ENCODE data around the gene RAB11FIP4. TPM values are rescaled to one million over a fixed set of nuclear protein-coding genes. Genes with fewer than 3 reads are reported as not detected.

Gene RAB11FIP4
- total and polyA plus RNA-seq, 2 of the 13 experiments (the other 11 are each of a cell fraction or from before 2014, with no cell fraction given), result 28.0 to 89.3 TPM

DNA sequence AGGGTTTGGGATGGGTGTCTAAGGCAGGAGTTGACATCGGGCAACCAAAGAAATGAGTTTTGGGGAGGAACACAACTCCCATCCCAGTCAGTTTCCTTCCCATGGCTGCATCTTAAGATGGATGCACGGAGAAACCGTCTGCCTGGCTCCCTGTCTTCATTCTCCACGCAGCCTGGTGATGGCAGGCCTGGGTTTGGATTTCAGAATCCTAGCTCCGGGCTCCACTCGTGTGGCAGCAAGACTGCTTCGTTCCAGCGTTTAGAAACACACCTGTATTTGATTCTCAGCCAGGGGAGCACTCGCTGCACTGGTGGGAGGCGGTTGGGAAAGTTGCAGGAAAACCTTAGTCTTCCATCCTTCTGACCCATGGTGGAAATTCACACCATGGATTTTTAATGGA is 141.1 kb downstream of the RAB11FIP4 start:
- no peak for DNase-seq (ENCODE audit: low spot score)
- H3K4me1 ChIP-seq (ENCODE audit: insufficient read depth, low read length), result peaks cover 4% of the 10 kb centered on the region
- H4K20me1 ChIP-seq (ENCODE audit: insufficient read depth, low read length), result no peaks in the 10 kb centered on the region
- no peak for ATAC-seq
- TF ChIP-seq GTF3A (CRISPR knock-in tag; conservative IDR thresholded peaks at IDR 0.05) (no peak), NR3C1 (CRISPR knock-in tag; IDR thresholded peaks at IDR 0.05) (no peak), ZNF672 (CRISPR knock-in tag; IDR thresholded peaks at IDR 0.05) (no peak), PHF8 (CRISPR knock-in tag; IDR thresholded peaks at IDR 0.05) (no peak), SPEN (CRISPR knock-in tag; IDR thresholded peaks at IDR 0.05; ENCODE audit: low read depth) (no peak), ZNF343 (CRISPR knock-in tag; IDR thresholded peaks at IDR 0.05) (no peak), MIER3 (CRISPR knock-in tag; IDR thresholded peaks at IDR 0.05; ENCODE audit: borderline replicate concordance) (no peak), CAMTA2 (CRISPR knock-in tag; IDR thresholded peaks at IDR 0.05; ENCODE audit: borderline replicate concordance) (no peak), ZNF329 (CRISPR knock-in tag; IDR thresholded peaks at IDR 0.05; ENCODE audit: low read depth) (no peak), IKZF1 (IDR thresholded peaks at IDR 0.05) (no peak), NPAS2 (CRISPR knock-in tag; IDR thresholded peaks at IDR 0.05; ENCODE audit: borderline replicate concordance) (no peak), ZNF788 (CRISPR knock-in tag; IDR thresholded peaks at IDR 0.05; ENCODE audit: borderline replicate concordance) (no peak), ZNF780A (CRISPR knock-in tag; IDR thresholded peaks at IDR 0.05) (no peak), ZNF878 (CRISPR knock-in tag; IDR thresholded peaks at IDR 0.05) (no peak), MTERF4 (CRISPR knock-in tag; IDR thresholded peaks at IDR 0.05) (no peak)
- POLR2A ChIA-PET, result no interaction called here
- H3K27ac ChIP-seq (ENCODE audit: extremely low read length, insufficient read depth, low read length), result no peak overlapping the region
- H3K9me3 ChIP-seq (ENCODE audit: low read length), result no peaks in the 10 kb centered on the region
- H3K36me3 ChIP-seq (replicated peaks in 1 of 2; ENCODE audit: control insufficient read depth in 1 of 2, insufficient read depth in 2 of 2, low read length in 2 of 2), result peaks cover 27 to 49% of the 10 kb centered on the region in 2 experiments; a peak in 4 of 5 replicates
- in situ Hi-C loops (cut with HindIII; ENCODE audit: extremely low pct_ligation_motif_present, low pct_unique_long_range_greater_than_20kb) (no loop called here), intact Hi-C loops (cut with micrococcal nuclease; ENCODE audit: unreplicated experiment) (no loop called here)
- H3K4me3 ChIP-seq (replicated peaks in 1 of 3; ENCODE audit: insufficient read depth in 1 of 3, low read depth in 2 of 3, low read length in 3 of 3), result no peak overlapping the region
- no peaks in the 10 kb centered on the region for H3K79me2 ChIP-seq (ENCODE audit: insufficient read depth, low read length)
- WGBS (ENCODE audit: low lambda C conversion rate), result 97% methylated on average over 10 of the region's 10 CpGs
- H3K4me2 ChIP-seq (ENCODE audit: low read depth, low read length), result no peak overlapping the region
- H3K9ac ChIP-seq (ENCODE audit: insufficient read depth, low read depth, low read length), result no peak overlapping the region
- CTCF ChIA-PET (ENCODE audit: low intra/inter-chr PET ratio, low total read pairs), result no interaction called here
- BruUV-seq (replicated peaks), result TSS peak; percentile 39
- no peak overlapping the region for H2AFZ ChIP-seq (ENCODE audit: low read length)
- no peak for FAIRE-seq
- no peaks in the 10 kb centered on the region for H3K27me3 ChIP-seq (ENCODE audit: control insufficient read depth in 1 of 2, insufficient read depth in 2 of 2, low read length in 2 of 2)

Measured in HepG2 (cell line).